Neural cell (in vitro differentiated cells): Measurements from ENCODE around the gene UBC. TPM values are rescaled to one million over a fixed set of nuclear protein-coding genes. Genes with fewer than 3 reads are reported as not detected.

Experiments used
- H2AFZ ChIP-seq: fragments of 200-600, 300-800 bp; sonication (generic), shearing (Covaris generic); 2 replicates; pipeline ENCODE4 v1.6.0; 2014; ENCODE audit warnings: low read depth, mild to moderate bottlenecking, antibody characterized with exemption, low read length, moderate library complexity
- H3F3A ChIP-seq: fragments of 200-600 bp; shearing (Covaris generic); 2 replicates; pipeline ENCODE4 v1.6.1; 2016; ENCODE audit warnings: mild to moderate bottlenecking, moderate library complexity, mixed read lengths, antibody characterized with exemption, low read length; ENCODE audit not compliant: insufficient read depth, poor library complexity, severe bottlenecking
- H3K27ac ChIP-seq: fragments of 200-600, 300-800 bp; sonication (generic), shearing (Covaris generic); 2 replicates; pipeline ENCODE4 v1.5.1; 2014; ENCODE audit warnings: mild to moderate bottlenecking, low read length, moderate library complexity
- H3K27me3 ChIP-seq: fragments of 300-800, 200-600 bp; sonication (generic), shearing (Covaris generic); 2 replicates; pipeline ENCODE4 v1.6.0; 2014; ENCODE audit warnings: mild to moderate bottlenecking, low read depth, low read length, moderate library complexity; ENCODE audit not compliant: insufficient read depth
- H3K36me3 ChIP-seq: fragments of 300-800, 200-600 bp; sonication (generic), shearing (Covaris generic); 2 replicates; pipeline ENCODE4 v1.5.1; 2014; ENCODE audit warnings: mild to moderate bottlenecking, antibody characterized with exemption, low read length, moderate library complexity; ENCODE audit not compliant: insufficient read depth
- H3K4me2 ChIP-seq: fragments of 300-800, 200-600 bp; sonication (generic), shearing (Covaris generic); 2 replicates; pipeline ENCODE4 v1.6.0; 2014; ENCODE audit warnings: mild to moderate bottlenecking, low read length
- H3K4me3 ChIP-seq: fragments of 300-800, 200-600 bp; sonication (generic), shearing (Covaris generic); 2 replicates; pipeline ENCODE4 v1.5.1; 2014; ENCODE audit warnings: mild to moderate bottlenecking, low read length, moderate library complexity
- H3K79me2 ChIP-seq: fragments of 200-600 bp; shearing (Covaris generic); replicated peaks from 2 replicates; pipeline ENCODE4 v1.6.0; 2014; ENCODE audit warnings: mild to moderate bottlenecking, low read length, moderate library complexity; ENCODE audit not compliant: insufficient read depth
- H3K9ac ChIP-seq: fragments of 300-800, 200-600 bp; sonication (generic), shearing (Covaris generic); 2 replicates; pipeline ENCODE4 v1.6.1; 2016; ENCODE audit warnings: mild to moderate bottlenecking, low read length, mixed read lengths
- H3K9me2 ChIP-seq: fragments of 200-600 bp; shearing (Covaris generic); 2 replicates; pipeline ENCODE4 v1.6.1; 2016; ENCODE audit warnings: mild to moderate bottlenecking, low read length, mixed read lengths; ENCODE audit not compliant: insufficient read depth
- H3K9me3 ChIP-seq: fragments of 200-600, 300-800 bp; sonication (generic), shearing (Covaris generic); 2 replicates; pipeline ENCODE4 v1.6.1; 2016; ENCODE audit warnings: mild to moderate bottlenecking, mixed run types, low read length, moderate library complexity, mixed read lengths
- H4K20me1 ChIP-seq: fragments of 200-600 bp; shearing (Covaris generic); 2 replicates; pipeline ENCODE4 v1.6.1; 2016; ENCODE audit warnings: mild to moderate bottlenecking, mixed run types; ENCODE audit not compliant: insufficient read depth
- CTCF ChIP-seq: fragments of 450-650 bp; IDR thresholded peaks from 2 replicates; pipeline ENCODE4 v1.5.1; 2014; ENCODE audit warnings: antibody characterized with exemption, mild to moderate bottlenecking, moderate library complexity; ENCODE audit not compliant: poor library complexity, severe bottlenecking
- EP300 ChIP-seq: fragments of 450-650 bp; conservative IDR thresholded peaks from 2 replicates; pipeline ENCODE4 v1.6.1; 2014; ENCODE audit warnings: antibody characterized with exemption, mild to moderate bottlenecking, moderate library complexity; ENCODE audit not compliant: poor library complexity, severe bottlenecking
- EZH2 ChIP-seq: fragments of 200-600, 300-800 bp; shearing (Covaris generic), sonication (generic); IDR thresholded peaks from 2 replicates; pipeline ENCODE4 v1.6.1; 2014; ENCODE audit warnings: antibody characterized with exemption, low read length, borderline replicate concordance, mild to moderate bottlenecking; ENCODE audit not compliant: insufficient read depth, poor library complexity, severe bottlenecking
- MXI1 ChIP-seq: fragments of 450-650 bp; conservative IDR thresholded peaks from 2 replicates; pipeline ENCODE4 v1.6.1; 2014; ENCODE audit warnings: antibody characterized with exemption, mild to moderate bottlenecking; ENCODE audit not compliant: poor library complexity, severe bottlenecking
- POLR2AphosphoS5 ChIP-seq: IDR thresholded peaks from 2 replicates; pipeline ENCODE4 v1.6.1; 2012
- RAD21 ChIP-seq: fragments of 450-650 bp; conservative IDR thresholded peaks from 2 replicates; pipeline ENCODE4 v1.6.1; 2014; ENCODE audit warnings: antibody characterized with exemption, mild to moderate bottlenecking, moderate library complexity
- SMC3 ChIP-seq: fragments of 450-650 bp; conservative IDR thresholded peaks from 2 replicates; pipeline ENCODE4 v1.6.1; 2014; ENCODE audit warnings: antibody characterized with exemption, mild to moderate bottlenecking, moderate library complexity; ENCODE audit not compliant: poor library complexity
- TAF1 ChIP-seq: IDR thresholded peaks from 2 replicates; pipeline ENCODE4 v1.6.1; 2012; ENCODE audit warnings: low read depth
- polyA plus RNA-seq: library from polyadenylated mRNA; depleted of rRNA; stranded (reverse); fragments of >200 nt; gene quantifications from 2 replicates; pipeline ENCODE4 v1.2.3, GENCODE V29; 2014
- TF ChIP-seq, protein P1 (sequence below): IDR thresholded peaks from 2 replicates; pipeline ENCODE4 v1.6.1; 2012; ENCODE audit warnings: borderline replicate concordance

Gene UBC
- polyA plus RNA-seq, 1 donor from 2014 or later: 1,177 TPM

DNA sequence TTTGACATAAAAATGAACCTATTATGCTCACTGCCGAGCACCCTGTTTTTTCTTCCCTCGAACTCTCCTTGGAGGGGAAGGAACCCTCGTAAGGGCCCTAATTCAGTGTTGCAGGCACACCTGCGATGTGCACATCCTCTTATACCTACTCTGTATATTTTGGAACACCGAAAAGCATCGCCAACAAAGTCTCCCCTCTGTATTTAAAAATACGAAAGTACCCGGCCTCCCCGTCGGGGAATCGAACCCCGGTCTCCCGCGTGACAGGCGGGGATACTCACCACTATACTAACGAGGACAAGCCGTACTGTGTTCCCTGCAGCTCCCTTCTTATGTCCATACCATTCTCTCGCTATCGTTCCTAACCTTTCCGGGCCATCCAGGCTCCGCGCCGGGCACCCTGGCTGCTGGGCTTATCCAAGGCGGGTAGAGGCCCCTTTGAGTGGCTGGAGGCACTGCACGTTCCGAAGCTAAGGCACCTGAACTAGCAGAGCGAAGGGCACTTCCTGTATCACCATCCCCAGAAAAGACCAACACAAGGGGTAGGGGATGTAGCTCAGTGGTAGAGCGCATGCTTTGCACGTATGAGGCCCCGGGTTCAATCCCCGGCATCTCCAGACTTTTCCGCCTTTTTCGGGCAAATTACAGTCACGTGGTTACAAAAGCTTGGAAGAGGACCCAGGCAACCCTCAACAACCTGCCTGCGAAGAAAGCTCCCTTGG lies 25.1 kb upstream of the UBC start (continued):
- TF ChIP-seq POLR2AphosphoS5 (no peak), TAF1 (no peak), EP300 (peak; percentile 43), RAD21 (no peak)

DNA sequence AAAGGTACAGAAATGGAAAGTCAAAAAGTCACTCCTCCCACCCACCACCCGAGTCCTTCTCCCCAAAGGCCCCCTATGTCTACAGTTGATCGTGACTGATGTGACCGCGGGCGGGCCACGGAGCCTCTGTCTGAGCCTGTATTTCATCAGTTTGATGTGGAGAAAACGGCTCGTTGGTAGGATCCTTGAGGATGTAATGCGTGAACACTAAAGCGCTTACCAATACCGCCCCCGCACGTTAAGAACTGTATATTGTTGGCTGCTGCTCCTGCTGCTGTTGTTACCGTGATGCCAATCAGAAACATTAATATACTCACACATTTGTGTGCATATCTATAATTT lies 24.6 kb upstream of the UBC start:
- peak overlapping the region; percentile 91 for H3K27ac ChIP-seq
- no peaks in the 10 kb centered on the region for H3K9me3 ChIP-seq
- H3K9me2 ChIP-seq: no peaks in the 10 kb centered on the region
- no peaks in the 10 kb centered on the region for H3F3A ChIP-seq
- H3K36me3 ChIP-seq: no peaks in the 10 kb centered on the region
- H3K4me3 ChIP-seq: peak overlapping the region; percentile 72
- peak overlapping the region; percentile 7 for H2AFZ ChIP-seq
- peak overlapping the region; percentile 85 for H3K4me2 ChIP-seq
- no peaks in the 10 kb centered on the region for H3K79me2 ChIP-seq
- no peaks in the 10 kb centered on the region for H4K20me1 ChIP-seq
- peak overlapping the region; percentile 76 for H3K9ac ChIP-seq
- H3K27me3 ChIP-seq: no peaks in the 10 kb centered on the region
- TF ChIP-seq RAD21 (peak; percentile 68), MXI1 (no peak), EZH2 (no peak), SMC3 (peak; percentile 58), POLR2AphosphoS5 (peak; percentile 61), CTCF (peak; percentile 86), TAF1 (no peak)
- TF ChIP-seq, protein P1, sequence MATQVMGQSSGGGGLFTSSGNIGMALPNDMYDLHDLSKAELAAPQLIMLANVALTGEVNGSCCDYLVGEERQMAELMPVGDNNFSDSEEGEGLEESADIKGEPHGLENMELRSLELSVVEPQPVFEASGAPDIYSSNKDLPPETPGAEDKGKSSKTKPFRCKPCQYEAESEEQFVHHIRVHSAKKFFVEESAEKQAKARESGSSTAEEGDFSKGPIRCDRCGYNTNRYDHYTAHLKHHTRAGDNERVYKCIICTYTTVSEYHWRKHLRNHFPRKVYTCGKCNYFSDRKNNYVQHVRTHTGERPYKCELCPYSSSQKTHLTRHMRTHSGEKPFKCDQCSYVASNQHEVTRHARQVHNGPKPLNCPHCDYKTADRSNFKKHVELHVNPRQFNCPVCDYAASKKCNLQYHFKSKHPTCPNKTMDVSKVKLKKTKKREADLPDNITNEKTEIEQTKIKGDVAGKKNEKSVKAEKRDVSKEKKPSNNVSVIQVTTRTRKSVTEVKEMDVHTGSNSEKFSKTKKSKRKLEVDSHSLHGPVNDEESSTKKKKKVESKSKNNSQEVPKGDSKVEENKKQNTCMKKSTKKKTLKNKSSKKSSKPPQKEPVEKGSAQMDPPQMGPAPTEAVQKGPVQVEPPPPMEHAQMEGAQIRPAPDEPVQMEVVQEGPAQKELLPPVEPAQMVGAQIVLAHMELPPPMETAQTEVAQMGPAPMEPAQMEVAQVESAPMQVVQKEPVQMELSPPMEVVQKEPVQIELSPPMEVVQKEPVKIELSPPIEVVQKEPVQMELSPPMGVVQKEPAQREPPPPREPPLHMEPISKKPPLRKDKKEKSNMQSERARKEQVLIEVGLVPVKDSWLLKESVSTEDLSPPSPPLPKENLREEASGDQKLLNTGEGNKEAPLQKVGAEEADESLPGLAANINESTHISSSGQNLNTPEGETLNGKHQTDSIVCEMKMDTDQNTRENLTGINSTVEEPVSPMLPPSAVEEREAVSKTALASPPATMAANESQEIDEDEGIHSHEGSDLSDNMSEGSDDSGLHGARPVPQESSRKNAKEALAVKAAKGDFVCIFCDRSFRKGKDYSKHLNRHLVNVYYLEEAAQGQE: no peak

- TF ChIP-seq EZH2 (no peak), RAD21 (no peak)
- no peaks in the 10 kb centered on the region for H4K20me1 ChIP-seq
- H3F3A ChIP-seq: no peaks in the 10 kb centered on the region
- H3K79me2 ChIP-seq: no peaks in the 10 kb centered on the region
- H2AFZ ChIP-seq: peak overlapping the region; percentile 7
- no peaks in the 10 kb centered on the region for H3K9me3 ChIP-seq
- no peaks in the 10 kb centered on the region for H3K36me3 ChIP-seq
- no peaks in the 10 kb centered on the region for H3K27me3 ChIP-seq
- peak overlapping the region; percentile 91 for H3K27ac ChIP-seq
- H3K4me3 ChIP-seq: peak overlapping the region; percentile 72
- no peaks in the 10 kb centered on the region for H3K9me2 ChIP-seq
- H3K9ac ChIP-seq: peak overlapping the region; percentile 76
- H3K4me2 ChIP-seq: peak overlapping the region; percentile 85
These were observed 24.1 kb upstream of the UBC start for GRCh38 chr12:124938587-124938986.
